RKO (cell line): Measurements from ENCODE around the gene LRMDA.

ENCODE experiments used
- DNase-seq: peaks from one replicate; pipeline ENCODE4 v3.0.0-alpha.2; 2016; ENCODE audit warnings: low spot score

The LRMDA gene

GRCh38 chr10:76029782-76030181, 598.4 kb downstream of the LRMDA start:
- DNase-seq: no peak

GRCh38 chr10:76031099-76031498, 599.7 kb downstream of the LRMDA start:
- no peak for DNase-seq

- DNase-seq: no peak
These were observed 600.6 kb downstream of the LRMDA start for GRCh38 chr10:76031769-76032699.

GRCh38 chr10:76032700-76033039, 601.2 kb downstream of the LRMDA start:
- no peak for DNase-seq

- DNase-seq: no peak
These were observed 602.2 kb downstream of the LRMDA start for GRCh38 chr10:76033457-76034196.

- DNase-seq: no peak
These were observed 603.2 kb downstream of the LRMDA start for GRCh38 chr10:76034353-76035205.

- no peak for DNase-seq
These were observed 604.0 kb downstream of the LRMDA start for GRCh38 chr10:76035206-76036110.

- DNase-seq: peak; percentile 45
These were observed 604.9 kb downstream of the LRMDA start for GRCh38 chr10:76036111-76036940.

- DNase-seq: no peak
These were observed 605.5 kb downstream of the LRMDA start for GRCh38 chr10:76036962-76037361.

- no peak for DNase-seq
These were observed 606.2 kb downstream of the LRMDA start for GRCh38 chr10:76037531-76038155.

- no peak for DNase-seq
These were observed 607.3 kb downstream of the LRMDA start for GRCh38 chr10:76038696-76039095.

GRCh38 chr10:76040107-76040829, 608.8 kb downstream of the LRMDA start:
- no peak for DNase-seq

GRCh38 chr10:76040830-76041220, 609.4 kb downstream of the LRMDA start:
- no peak for DNase-seq

- no peak for DNase-seq
These were observed 610.1 kb downstream of the LRMDA start for GRCh38 chr10:76041551-76041950.

GRCh38 chr10:76043261-76043660, 611.8 kb downstream of the LRMDA start:
- no peak for DNase-seq

GRCh38 chr10:76044751-76045150, 613.3 kb downstream of the LRMDA start:
- DNase-seq: no peak

GRCh38 chr10:76045174-76045573, 613.8 kb downstream of the LRMDA start:
- DNase-seq: no peak

GRCh38 chr10:76047521-76047920, 616.1 kb downstream of the LRMDA start:
- no peak for DNase-seq

- DNase-seq: no peak
These were observed 618.3 kb downstream of the LRMDA start for GRCh38 chr10:76049581-76050290.
